Measurements from ENCODE around the gene LIN37. TPM values are rescaled to one million over a fixed set of nuclear protein-coding genes. Genes with fewer than 3 reads are reported as not detected.

The LIN37 gene
- total RNA-seq, 1 experiment from 2014 or later, result 5.9 TPM

GRCh38 chr19:35784503-35785338 is 36.3 kb downstream of the LIN37 start:
- Histone ChIP-seq H2BK5ac (ENCODE audit: insufficient read length, low read length) (no peak overlapping the region), H3K4me2 (ENCODE audit: insufficient read depth, insufficient read length, low read length) (peak overlapping the region; percentile 80), H2BK20ac (ENCODE audit: low read depth, low read length, poor library complexity, severe bottlenecking) (no peak overlapping the region), H3K23ac (ENCODE audit: insufficient read length, low read depth, low read length) (no peak overlapping the region), H3K23me2 (ENCODE audit: insufficient read length, low read depth, low read length, poor library complexity, severe bottlenecking) (peaks cover 7% of the 10 kb centered on the region), H3K27ac (ENCODE audit: insufficient read length, low read depth, low read length) (no peak overlapping the region), H3K4ac (ENCODE audit: low read depth, low read length) (no peak overlapping the region), H3K14ac (ENCODE audit: insufficient read depth, low read length) (peak overlapping the region; percentile 41; the same call in 1 of the 2 replicates), H4K5ac (ENCODE audit: insufficient read length, low read depth, low read length) (no peak overlapping the region), H2BK12ac (ENCODE audit: insufficient read length, low read depth, low read length) (no peak overlapping the region), H3K4me1 (ENCODE audit: insufficient read depth, low read length) (no peaks in the 10 kb centered on the region), H2BK15ac (ENCODE audit: low read depth, low read length) (no peak overlapping the region), H3K18ac (ENCODE audit: insufficient read length, low read depth, low read length) (no peak overlapping the region), H4K20me1 (ENCODE audit: control insufficient read depth, insufficient read depth, insufficient read length) (no peaks in the 10 kb centered on the region), H3K79me2 (ENCODE audit: insufficient read depth, low read length) (no peaks in the 10 kb centered on the region), H3K56ac (ENCODE audit: insufficient read length, low read depth, low read length) (no peak overlapping the region), H3K27me3 (ENCODE audit: insufficient read depth, low read length) (no peaks in the 10 kb centered on the region), H3K9me3 (ENCODE audit: control insufficient read depth, low read depth, low read length) (no peaks in the 10 kb centered on the region), H3T11ph (ENCODE audit: low read length) (no peak overlapping the region), H3K9ac (ENCODE audit: extremely low read depth, insufficient read length, low read length) (peak overlapping the region; percentile 27), H4K91ac (ENCODE audit: insufficient read length, low read depth, low read length) (no peak overlapping the region), H4K8ac (replicated peaks; ENCODE audit: insufficient read length, low read depth, low read length) (no peak overlapping the region), H2AK5ac (ENCODE audit: insufficient read length, low read length) (no peak overlapping the region), H3K79me1 (ENCODE audit: insufficient read depth, low read depth, low read length, poor library complexity, severe bottlenecking) (no peaks in the 10 kb centered on the region), H2BK120ac (ENCODE audit: low read depth, low read length, poor library complexity, severe bottlenecking) (no peak overlapping the region), H2AFZ (ENCODE audit: low read length) (no peak overlapping the region)
- WGBS (ENCODE audit: extremely low coverage, insufficient read length, low lambda C conversion rate), result no CpG with 5 or more reads among the region's 45 CpGs
- Mint-ChIP-seq H3K4me3 (peak overlapping the region; percentile 60 to 68), H3K27ac (no peak overlapping the region), H3K27me3 (ENCODE audit: low read depth) (peaks cover 1% of the 10 kb centered on the region; the same call in 1 of the 2 replicates), H3K9me3 (no peaks in the 10 kb centered on the region; a peak in 1 of 5 replicates), H3K36me3 (ENCODE audit: insufficient read depth in 1 of 3, low read depth in 3 of 3) (peaks cover 0 to 5% (median 2%) of the 10 kb centered on the region in 3 experiments; a peak in 2 of 7 replicates), H3K4me1 (peaks cover 23 to 40% of the 10 kb centered on the region in 2 experiments)
- peak; percentile 97 for DNase-seq
- TF ChIP-seq CTCF (conservative IDR thresholded peaks at IDR 0.05), result peak; percentile 53; the same call in 2 of the 3 replicates

Data from H9 (cell line).